Stimulated activated CD8-positive, alpha-beta memory T cell treated with anti-CD3 and anti-CD28 coated beads, Interleukin-4, amount 100 ng/mL, for 1 hour (primary cell): Measurements from ENCODE around the gene GARRE1.
A peak's percentile ranks its signal among the peaks of the same experiment; 100 is the strongest.
"Not testable (repeated sequence)": the region's sequence is repeated elsewhere in the genome, so short reads cannot be mapped to it uniquely, and the experiment has no call there.

Experiments used
- DNase-seq, 2 donors: peaks; one replicate each; pipeline ENCODE4 v3.0.0-alpha.2; 2020; ENCODE audit warnings: low read depth in 2 of 2, low spot score in 1 of 2

The GARRE1 gene

DNA sequence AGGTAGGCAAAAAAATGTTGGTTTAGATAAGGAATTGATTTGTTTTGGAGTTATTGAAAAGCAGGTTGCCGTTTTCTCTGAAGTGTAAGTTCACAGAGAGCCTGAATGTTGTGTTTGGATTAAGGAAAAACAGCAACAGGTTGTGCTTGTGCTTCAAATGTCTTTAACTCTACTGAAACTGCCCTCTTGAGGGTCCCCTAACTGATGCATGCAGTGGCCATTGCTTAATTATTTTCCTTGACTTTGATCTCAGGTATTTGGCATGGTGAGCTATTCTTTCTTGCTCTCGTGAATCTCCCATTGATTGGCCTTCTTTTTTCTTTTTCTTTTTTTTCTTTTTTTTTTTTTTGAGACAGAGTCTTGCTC is 3.2 kb downstream of the GARRE1 start:
- no peak for DNase-seq

GRCh38 chr19:34259367-34260095 is 5.2 kb downstream of the GARRE1 start:
- DNase-seq = no peak

DNA sequence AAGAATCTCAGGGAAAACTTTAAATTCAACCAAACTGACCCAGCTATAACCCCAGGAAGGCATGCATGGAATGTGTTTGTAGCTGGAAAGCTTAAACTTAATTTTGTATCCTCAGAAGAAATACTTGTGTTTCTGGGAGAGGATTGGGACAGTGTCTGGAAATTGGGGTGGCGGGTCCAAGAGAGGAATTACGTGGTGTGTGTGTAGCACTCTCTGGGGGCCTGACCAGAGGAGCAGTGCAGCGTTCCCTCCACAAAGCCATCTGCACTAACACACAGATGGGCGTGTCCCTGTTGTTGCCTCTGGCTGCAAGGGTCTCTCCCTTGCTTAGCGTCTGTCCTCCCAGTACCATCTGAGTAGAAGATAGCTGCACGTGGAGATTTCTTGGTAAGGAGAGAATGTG is 6.4 kb downstream of the GARRE1 start:
- no peak for DNase-seq

DNA sequence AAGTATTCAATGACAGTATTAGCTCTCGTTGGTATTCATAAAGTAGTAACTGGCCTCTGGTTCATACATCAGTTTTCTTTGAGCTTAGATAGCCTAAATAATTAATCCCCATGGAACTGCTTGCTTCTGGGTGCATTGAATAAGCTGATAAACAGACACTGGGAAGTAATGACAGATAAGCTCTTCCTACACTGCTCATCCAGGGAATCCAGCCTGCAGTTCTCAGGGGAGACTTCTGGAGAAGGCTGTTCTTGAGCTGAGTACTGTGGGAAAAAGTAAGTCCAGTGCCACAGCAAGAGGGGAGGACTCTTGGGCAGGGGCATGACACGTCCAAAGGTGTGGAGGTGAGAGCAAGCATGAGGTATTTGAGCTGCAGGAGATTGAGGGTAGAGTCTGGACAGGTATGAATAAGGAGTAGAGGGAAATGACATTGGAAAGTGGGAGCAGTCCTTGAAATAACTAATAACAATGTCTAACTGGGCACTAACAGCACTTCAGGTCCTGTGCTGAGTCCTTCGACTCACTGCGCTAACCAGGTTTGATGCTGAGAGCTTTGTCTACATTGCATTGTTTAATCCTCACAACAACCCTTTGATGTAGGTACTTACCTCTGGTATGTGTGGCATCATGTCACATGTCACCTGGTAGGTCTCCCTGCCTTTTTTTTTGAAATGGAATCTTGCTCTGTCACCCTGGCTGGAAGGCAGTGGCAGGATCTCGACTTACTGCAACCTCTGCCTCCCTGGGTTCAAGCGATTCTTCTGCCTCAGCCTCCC is 7.2 kb downstream of the GARRE1 start:
- no peak for DNase-seq

DNA sequence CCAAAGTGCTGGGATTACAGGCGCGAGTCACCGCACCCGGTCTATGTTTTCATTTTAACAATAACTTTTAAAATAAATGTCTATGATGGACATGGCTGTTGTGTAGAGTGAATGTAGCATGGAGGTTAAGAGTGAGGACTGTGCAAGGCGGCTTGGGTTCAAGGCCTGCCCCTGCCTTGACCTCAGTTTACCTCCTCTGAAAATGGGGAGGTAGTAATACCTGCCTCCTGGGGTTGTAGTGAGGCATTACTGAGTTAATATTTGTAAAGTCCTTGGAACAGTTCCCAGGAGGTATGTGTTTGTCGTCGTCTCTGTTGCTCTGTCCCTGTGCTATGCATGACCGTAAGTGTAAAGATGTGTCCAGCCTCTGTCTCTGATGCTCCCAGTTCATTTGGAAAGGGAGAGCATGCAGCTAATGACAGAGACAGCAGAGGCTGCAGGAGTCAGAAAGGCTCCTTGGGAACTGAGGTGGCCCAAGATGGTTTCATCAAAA is 9.4 kb downstream of the GARRE1 start:
- DNase-seq = no peak

- no peak for DNase-seq
Observed at GRCh38 chr19:34265221-34265650, 10.9 kb downstream of the GARRE1 start.

GRCh38 chr19:34269081-34269480 is 14.7 kb downstream of the GARRE1 start:
- DNase-seq = no peak

- no peak for DNase-seq
Observed at GRCh38 chr19:34269489-34269888, 15.1 kb downstream of the GARRE1 start.

GRCh38 chr19:34269968-34270621 is 15.7 kb downstream of the GARRE1 start:
- peak in 1 of 2 donors; percentile 46 for DNase-seq

- DNase-seq = no peak
Observed at GRCh38 chr19:34273121-34273520, 18.8 kb downstream of the GARRE1 start.

- DNase-seq = no peak
Observed at GRCh38 chr19:34274284-34274826, 20.0 kb downstream of the GARRE1 start.

- DNase-seq = no peak
Observed at GRCh38 chr19:34274827-34275625, 20.7 kb downstream of the GARRE1 start.

GRCh38 chr19:34275705-34276104 is 21.4 kb downstream of the GARRE1 start:
- no peak for DNase-seq

DNA sequence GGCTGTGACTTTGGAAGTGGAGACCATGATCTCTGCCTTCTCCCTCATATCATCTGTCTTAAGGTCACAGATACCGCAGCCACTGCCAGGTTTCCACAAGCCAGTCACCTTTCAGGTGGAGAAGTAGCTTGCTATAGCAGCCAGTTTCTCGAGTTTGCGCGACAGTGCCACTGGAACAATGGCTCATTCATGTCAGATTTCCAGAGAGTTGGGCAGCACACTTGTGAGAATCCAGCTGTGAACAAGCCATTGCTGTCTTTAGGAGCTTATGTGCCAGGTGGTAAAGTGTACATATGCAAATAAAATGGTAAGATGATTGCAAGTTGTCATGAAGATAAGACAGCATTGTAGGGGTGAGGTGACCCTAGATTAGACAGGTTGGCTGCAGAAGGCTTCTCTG is 22.3 kb downstream of the GARRE1 start:
- no peak for DNase-seq

- DNase-seq = no peak
Observed at GRCh38 chr19:34277244-34277643, 22.9 kb downstream of the GARRE1 start.

DNA sequence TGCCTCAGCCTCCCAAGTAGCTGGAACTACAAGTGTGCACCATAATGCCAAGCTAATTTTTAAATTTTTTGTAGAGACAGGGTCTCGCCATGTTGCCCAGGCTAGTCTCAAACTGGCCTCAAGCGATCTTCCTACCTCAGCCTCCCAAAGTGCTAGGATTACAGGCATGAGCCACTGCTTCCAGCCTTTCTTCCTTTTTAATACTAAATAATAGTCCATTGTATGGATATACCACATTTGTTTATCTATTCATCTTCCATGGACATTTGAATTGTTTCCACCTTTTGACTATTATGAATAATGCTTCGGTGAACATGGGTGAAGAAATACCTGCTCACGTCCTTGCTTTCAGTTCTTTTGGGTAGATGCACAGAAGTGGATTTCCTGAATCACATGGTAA is 24.4 kb downstream of the GARRE1 start:
- no peak for DNase-seq

DNA sequence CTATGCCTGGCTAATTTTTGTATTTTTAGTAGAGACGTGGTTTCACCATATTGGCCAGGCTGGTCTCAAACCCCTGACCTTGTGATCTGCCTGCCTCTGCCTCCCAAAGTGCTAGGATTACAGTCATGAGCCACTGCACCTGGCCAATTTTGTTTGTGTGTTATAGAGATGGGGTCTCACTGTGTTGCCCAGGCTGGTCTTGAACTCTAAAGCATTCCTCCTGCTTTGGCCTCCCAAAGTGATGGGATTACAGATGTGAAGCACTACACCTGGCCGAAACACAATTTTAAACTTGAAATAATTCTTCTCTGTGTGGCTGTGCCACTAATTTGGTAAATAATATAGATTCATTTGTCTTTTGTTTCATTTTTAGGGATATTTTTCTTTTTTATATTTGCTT is 27.1 kb downstream of the GARRE1 start:
- DNase-seq = not testable (repeated sequence)

- DNase-seq = no peak
Observed at GRCh38 chr19:34282611-34283519, 28.5 kb downstream of the GARRE1 start.

DNA sequence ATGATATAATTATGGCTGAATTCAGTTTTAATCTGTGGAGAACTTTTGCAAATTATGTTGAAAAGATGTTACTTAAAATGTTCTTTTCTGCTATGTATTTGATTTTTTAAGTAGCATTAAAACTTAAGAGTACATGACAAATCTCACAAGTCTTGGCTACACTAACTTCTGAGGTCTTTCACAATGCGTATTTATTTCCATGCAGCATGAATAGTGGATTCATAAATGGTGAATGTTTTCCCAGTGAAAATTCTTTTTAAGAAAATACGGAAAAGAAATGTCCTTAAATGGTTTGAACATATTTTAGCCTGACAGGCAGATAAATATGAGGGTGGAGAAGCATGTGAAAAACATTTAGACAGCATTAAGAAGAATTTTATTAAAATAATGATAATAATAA is 30.2 kb downstream of the GARRE1 start:
- no peak for DNase-seq

DNA sequence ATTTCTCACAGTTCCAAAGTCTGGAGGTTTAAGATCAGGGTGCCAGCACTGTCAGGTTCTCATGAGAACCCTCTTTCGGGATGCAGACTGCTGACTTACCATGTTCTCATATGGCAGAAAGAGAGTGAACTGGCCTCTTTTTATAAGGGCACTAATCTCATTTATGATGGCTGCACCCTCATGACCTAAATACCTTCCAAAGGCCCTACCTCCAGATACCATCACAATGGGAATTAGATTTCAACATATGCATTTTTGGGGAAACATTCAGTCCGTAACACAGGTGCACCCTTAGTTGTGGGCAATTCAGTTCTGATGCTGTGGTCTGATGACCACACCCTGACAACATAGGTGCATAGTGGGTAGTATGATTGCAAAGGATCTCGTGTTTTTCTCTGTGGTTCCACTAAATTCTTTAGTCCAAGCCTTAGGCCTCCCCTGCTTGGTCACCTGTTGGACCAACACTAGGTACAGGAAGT is 33.3 kb downstream of the GARRE1 start:
- DNase-seq = no peak
